Activated CD4-positive, alpha-beta T cell treated with anti-CD3 and anti-CD28 coated beads, Interleukin-2, amount 10 ng/mL, durations not matched to agents 24 days and 14 days (primary cell): ENCODE data around the gene ZCCHC24. TPM values are rescaled to one million over a fixed set of nuclear protein-coding genes. Genes with fewer than 3 reads are reported as not detected.
"Not testable (repeated sequence)": the region's sequence is repeated elsewhere in the genome, so short reads cannot be mapped to it uniquely, and the experiment has no call there.

Source experiments
- DNase-seq: peaks from one replicate; pipeline ENCODE4 v3.0.0; 2022
- H3K27ac Mint-ChIP-seq: one replicate; pipeline ENCODE4 v1.8.0; 2022; ENCODE audit warnings: mild to moderate bottlenecking, mixed read lengths
- H3K27me3 Mint-ChIP-seq: one replicate; pipeline ENCODE4 v1.8.0; 2022; ENCODE audit warnings: mixed read lengths
- H3K36me3 Mint-ChIP-seq: one replicate; pipeline ENCODE4 v1.8.0; 2022; ENCODE audit warnings: low read depth, mild to moderate bottlenecking, mixed read lengths
- H3K4me1 Mint-ChIP-seq: one replicate; pipeline ENCODE4 v1.8.0; 2021; ENCODE audit warnings: mixed read lengths
- H3K4me3 Mint-ChIP-seq: one replicate; pipeline ENCODE4 v1.8.0; 2022; ENCODE audit warnings: mild to moderate bottlenecking, moderate library complexity, mixed read lengths
- H3K9me3 Mint-ChIP-seq: one replicate; pipeline ENCODE4 v1.8.0; 2021; ENCODE audit warnings: mixed read lengths
- intact Hi-C: fragments of 100-400 bp; cut with micrococcal nuclease; formaldehyde crosslinking; loops from one replicate; pipeline ENCODE4 v1.15.1; 2023
- total RNA-seq: library from RNA; stranded (reverse); gene quantifications from 2 replicates; pipeline ENCODE4 v1.2.3, GENCODE V29; 2022

ZCCHC24 gene
- total RNA-seq, 1 donor from 2014 or later: 1.4 TPM

DNA sequence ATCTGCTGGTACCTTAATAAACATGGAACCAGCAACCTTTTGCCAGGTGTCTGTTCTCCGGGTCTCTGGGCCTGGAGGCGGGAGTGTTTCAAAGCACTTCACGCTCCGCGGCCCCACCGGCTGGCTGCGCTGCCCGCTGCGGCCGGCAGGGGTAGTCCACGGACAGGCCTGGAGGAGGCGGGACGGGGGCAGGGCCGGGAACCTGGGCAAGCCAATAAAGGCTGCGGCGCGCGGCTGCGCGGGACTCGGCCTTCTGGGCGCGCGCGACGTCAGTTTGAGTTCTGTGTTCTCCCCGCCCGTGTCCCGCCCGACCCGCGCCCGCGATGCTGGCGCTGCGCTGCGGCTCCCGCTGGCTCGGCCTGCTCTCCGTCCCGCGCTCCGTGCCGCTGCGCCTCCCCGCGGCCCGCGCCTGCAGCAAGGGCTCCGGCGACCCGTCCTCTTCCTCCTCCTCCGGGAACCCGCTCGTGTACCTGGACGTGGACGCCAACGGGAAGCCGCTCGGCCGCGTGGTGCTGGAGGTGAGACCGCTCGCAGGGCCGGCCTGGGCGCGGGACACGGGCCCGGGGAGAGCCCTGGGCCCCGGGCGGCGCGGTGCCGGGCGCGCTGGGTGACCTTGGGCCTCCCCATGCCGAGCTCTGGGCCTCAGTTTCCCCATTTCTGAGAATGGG, 98.1 kb downstream of the ZCCHC24 start, which contains the start of gene PPIF:
PPIF (plus strand) TSS at position 244 of the 668 bp plus-strand sequence; CDS start at position 324, 80 bp downstream.
- DNase-seq: peak; percentile 99
- no peaks in the 10 kb centered on the region for H3K9me3 Mint-ChIP-seq
- no peaks in the 10 kb centered on the region for H3K27me3 Mint-ChIP-seq
- peak within 1 kb of the TSS; percentile 94 for H3K27ac Mint-ChIP-seq
- peaks cover 38% of the 10 kb centered on the region for H3K36me3 Mint-ChIP-seq
- peak within 1 kb of the TSS; percentile 93 for H3K4me3 Mint-ChIP-seq
- H3K4me1 Mint-ChIP-seq: peaks cover 47% of the 10 kb centered on the region
- intact Hi-C loops: loop anchor here (1.0 to 10.0 kb wide), 7 partner anchors 16 to 1315 kb away; partner anchors contain the start of genes RPS24 and ZCCHC24

DNA sequence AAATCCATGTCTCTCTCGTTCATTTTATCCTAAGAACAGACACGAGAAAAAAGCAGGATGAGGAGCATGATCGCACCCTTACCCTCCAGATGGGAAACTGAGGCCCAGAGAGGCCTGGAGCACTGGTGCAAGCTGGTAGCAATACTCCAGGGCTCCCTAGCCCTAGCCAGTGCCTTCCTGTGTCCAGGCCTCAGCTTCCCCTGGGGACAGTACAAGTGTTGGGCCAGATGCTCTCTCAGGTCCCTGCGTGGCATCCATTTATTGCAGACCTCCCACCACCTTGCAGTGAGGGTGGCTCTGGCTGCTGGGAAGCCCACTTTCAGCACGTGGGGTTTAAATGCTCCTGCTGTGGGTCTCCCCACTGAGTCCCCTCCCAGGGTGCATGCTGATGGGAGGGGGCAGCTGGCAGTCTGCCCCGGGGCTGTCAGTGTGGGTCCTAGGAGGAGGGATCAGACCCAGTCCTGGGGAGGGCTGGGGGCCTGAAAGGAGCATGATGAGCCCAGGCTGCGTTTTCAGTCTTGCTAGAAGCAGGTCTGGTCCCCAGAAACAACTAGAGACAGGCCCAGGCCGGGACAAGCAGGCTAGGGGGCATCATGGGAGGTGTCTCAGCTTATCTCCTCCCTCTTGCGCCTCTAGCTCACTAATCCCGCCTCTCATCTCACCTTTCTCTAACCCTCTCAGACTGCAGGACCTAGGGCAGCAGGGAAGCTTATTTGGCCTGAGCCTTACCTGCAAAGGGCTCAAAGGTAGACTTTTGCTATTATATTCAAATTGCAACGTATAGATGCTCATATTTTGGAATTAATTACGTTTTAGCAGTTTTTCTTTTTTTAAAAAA, 98.8 kb downstream of the ZCCHC24 start:
- intact Hi-C loops: loop anchor here (1.0 to 10.0 kb wide), 7 partner anchors 15 to 1314 kb away; partner anchors contain the start of genes RPS24 and ZCCHC24
- peak overlapping the region; percentile 53 for H3K27ac Mint-ChIP-seq

DNA sequence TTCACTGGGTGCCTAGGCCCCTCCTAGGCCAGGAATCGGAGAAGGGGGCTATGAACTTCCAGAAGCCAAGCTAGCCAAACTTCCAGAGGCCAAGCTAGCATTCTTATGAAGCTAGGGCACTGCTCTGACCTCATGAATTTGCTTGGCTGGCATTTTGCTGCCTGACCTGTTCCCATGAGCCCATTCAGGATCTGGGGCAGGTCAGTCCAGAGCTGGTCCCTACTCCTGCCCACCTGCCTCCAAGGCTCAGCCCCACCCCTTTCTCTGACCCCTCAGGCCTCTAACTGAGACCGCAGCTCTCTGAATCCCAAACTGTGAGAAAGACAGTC, 99.4 kb downstream of the ZCCHC24 start:
- Mint-ChIP-seq H3K27ac (no peak overlapping the region), H3K27me3 (no peaks in the 10 kb centered on the region), H3K9me3 (no peaks in the 10 kb centered on the region), H3K4me1 (peaks cover 47% of the 10 kb centered on the region), H3K36me3 (peaks cover 27% of the 10 kb centered on the region), H3K4me3 (no peak overlapping the region)
- DNase-seq: no peak
- intact Hi-C loops: loop anchor here (2.0 to 10.0 kb wide), 5 partner anchors 53 to 1314 kb away; partner anchors contain the start of genes RPS24 and ZCCHC24

More for the DNA sequence above, 98.8 kb downstream of the ZCCHC24 start:
- peak; percentile 70 for DNase-seq
- H3K4me1 Mint-ChIP-seq: peaks cover 47% of the 10 kb centered on the region
- H3K4me3 Mint-ChIP-seq: peak overlapping the region; percentile 93
- H3K36me3 Mint-ChIP-seq: peaks cover 31% of the 10 kb centered on the region
- H3K9me3 Mint-ChIP-seq: no peaks in the 10 kb centered on the region
- H3K27me3 Mint-ChIP-seq: no peaks in the 10 kb centered on the region

DNA sequence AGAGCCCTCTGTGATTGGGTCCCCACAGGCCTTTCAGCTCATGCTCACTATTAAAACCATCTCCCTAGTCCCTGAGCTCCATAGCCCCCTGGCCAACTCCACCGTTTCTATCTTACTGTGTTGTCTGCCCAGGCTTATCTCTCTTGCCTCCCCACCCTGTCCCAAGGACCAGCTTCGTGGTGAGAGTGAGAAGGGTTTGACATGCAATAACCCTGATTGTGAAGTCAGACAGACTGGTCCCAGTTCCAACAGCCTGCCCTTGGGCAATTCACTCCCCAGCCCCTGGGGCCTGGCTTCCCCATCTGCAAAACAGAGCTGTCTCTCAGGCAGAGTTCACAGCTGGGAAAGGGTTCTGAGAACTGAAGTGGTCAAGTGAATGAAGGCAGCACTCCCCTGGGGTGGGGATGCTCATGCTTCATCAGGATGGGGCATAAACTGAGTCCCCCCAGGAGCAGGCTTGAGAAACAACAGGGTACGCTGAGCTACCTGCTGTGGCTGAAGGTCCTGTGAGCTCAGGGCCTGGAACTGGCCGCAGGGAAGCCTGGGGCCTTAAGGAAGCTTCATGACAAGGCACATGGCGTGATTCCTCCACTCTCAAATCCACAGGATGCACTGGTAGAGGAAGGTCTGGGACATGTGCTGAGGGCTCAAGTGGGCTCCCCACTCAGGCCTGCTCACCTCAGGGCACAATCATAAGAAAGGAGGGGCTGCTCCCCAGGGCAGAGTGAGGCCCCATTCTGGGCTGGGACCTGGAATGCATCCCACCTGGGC, 100.0 kb downstream of the ZCCHC24 start:
- intact Hi-C loops: loop anchor here (2.0 to 10.0 kb wide), 5 partner anchors 53 to 1313 kb away; partner anchors contain the start of genes RPS24 and ZCCHC24
- peaks cover 46% of the 10 kb centered on the region for H3K4me1 Mint-ChIP-seq
- H3K9me3 Mint-ChIP-seq: no peaks in the 10 kb centered on the region
- no peak overlapping the region for H3K4me3 Mint-ChIP-seq
- H3K27me3 Mint-ChIP-seq: no peaks in the 10 kb centered on the region
- peaks cover 24% of the 10 kb centered on the region for H3K36me3 Mint-ChIP-seq
- peak overlapping the region; percentile 34 for H3K27ac Mint-ChIP-seq
- no peak for DNase-seq

DNA sequence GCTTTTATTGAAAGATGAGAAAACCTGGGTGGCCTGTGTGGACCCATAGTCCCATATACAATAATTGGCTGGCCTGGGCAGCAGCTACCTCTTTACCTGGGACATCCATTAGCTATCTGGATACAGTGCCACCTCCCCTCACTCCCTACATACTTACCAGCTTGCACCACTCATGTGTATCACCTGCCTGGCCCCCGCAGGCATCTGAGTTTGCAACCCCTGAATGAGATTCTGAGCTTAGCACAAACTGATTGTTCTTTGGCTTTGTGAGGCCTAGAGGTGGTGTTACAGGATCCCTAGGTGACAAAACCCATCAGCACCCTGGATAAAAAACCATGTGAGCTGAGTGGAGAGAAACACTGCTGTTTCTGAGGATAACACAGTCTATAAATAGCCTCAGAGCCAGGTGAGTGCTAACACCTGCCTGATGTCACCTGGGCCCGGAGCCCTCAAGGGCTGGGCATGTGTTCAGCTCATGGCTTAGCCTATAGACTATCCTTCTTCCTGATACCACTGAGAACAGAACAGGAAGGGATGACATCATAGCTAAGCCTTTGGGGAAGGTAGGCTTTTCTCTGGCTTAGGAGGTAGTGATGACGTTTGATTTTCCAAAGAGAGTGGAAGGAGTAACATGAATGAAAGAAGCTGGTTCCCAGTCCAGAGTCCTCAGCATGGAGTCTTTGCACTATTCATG, 100.8 kb downstream of the ZCCHC24 start:
- Mint-ChIP-seq H3K4me3 (no peak overlapping the region), H3K27ac (no peak overlapping the region), H3K4me1 (peaks cover 38% of the 10 kb centered on the region), H3K27me3 (no peaks in the 10 kb centered on the region), H3K36me3 (peaks cover 16% of the 10 kb centered on the region), H3K9me3 (no peaks in the 10 kb centered on the region)
- DNase-seq: no peak
- intact Hi-C loops: loop anchor here (5.0 to 10.0 kb wide), 2 partner anchors 370 to 1312 kb away; partner anchors contain the start of gene RPS24

DNA sequence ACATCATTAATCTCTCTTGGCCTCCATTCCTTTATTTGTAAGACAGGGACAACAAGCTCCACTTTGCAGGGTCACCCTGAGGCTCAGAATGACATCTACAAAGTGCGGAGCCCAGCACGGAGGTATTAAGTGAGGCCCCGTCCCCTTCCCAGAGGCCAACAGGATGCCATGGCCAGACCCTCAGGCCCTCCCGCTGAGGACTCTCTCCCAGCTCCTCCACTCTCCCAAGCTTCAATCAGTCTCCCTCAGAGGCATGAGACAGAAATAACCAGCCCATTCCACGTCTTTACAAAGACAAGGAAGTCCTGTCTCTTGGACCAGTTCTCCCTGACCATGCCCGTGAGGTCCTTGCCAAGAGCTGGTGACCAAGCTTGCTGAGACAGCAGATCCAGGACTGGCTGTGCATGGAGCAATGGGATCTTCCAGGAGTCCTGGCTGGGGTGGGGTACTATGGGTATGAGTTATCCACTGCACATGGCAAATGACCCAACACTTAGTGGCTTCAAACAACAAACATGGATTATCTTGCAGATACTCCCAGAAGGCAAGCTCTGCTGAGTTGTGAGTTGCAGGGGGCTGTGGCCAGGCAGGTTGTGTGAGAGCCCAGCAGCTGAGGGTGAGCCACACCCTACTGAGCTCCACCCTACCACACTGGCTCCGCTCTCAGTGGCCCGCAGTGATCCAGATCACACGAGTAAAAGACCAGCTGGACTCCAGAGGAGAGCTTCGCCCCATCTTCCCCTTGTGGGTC, 102.4 kb downstream of the ZCCHC24 start:
- Mint-ChIP-seq H3K4me3 (no peak overlapping the region), H3K27ac (no peak overlapping the region), H3K9me3 (peaks cover 5% of the 10 kb centered on the region), H3K36me3 (no peaks in the 10 kb centered on the region), H3K27me3 (no peaks in the 10 kb centered on the region), H3K4me1 (peaks cover 28% of the 10 kb centered on the region)
- no peak for DNase-seq
- intact Hi-C loops: loop anchor here (10.0 kb wide), 1 partner anchor 368 kb away; no protein-coding TSS in a partner anchor

DNA sequence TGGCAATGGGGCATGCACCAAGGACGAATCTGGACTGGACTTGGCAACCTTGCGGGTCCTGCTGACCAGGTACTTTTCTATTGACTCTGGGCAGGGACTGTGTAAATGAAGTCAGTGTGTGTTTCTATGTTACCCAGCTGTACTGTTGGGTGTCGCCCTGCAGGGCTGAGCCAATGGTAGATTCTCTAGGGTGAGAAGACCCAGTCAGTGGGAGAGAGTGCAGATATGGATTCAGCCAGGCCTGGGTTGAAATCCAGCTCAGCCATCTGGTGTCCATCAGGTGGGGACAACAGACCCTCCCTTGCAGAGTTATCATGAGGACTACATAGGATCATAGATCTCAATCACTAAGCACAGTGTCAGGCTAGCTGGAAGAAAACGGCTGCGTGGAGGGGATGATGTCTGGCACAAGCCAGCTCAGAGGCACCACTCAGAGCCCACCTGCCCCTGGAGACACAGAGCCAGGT, 103.1 kb downstream of the ZCCHC24 start:
- Mint-ChIP-seq H3K4me3 (no peak overlapping the region), H3K27ac (no peak overlapping the region), H3K9me3 (peaks cover 5% of the 10 kb centered on the region), H3K36me3 (no peaks in the 10 kb centered on the region), H3K27me3 (no peaks in the 10 kb centered on the region), H3K4me1 (peaks cover 28% of the 10 kb centered on the region)
- intact Hi-C loops: loop anchor here (10.0 kb wide), 1 partner anchor 368 kb away; no protein-coding TSS in a partner anchor
- no peak for DNase-seq

DNA sequence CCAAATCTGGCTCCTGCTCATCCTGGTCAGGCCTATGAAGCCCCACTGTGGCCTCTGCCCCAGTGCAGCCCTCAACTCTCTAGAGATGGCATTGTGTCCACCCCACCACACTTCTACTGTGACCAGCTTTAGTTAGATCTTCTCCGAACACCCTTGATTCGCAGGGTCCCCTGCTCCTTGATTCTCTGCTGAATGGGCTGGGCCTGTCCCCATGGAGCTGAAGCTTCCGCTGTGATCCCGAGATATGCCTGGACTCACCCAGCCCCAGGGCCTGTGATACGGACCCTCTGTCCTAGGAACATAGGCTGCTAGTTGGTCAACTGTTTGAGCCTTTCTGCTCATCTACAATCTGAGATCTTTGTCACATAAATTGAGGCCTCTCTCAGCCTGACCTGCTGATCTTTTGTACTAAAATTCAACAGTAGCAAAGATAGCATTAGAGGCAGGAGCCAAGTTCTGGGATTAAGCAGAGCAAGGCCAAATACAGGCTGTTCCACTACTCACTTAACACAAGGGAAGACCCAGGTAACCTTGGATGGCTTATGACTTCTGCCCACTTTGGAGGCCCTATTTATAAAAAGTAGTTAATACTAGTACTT, 104.7 kb downstream of the ZCCHC24 start:
- H3K27ac Mint-ChIP-seq: no peak overlapping the region
- DNase-seq: no peak
- peaks cover 9% of the 10 kb centered on the region for H3K9me3 Mint-ChIP-seq
- H3K27me3 Mint-ChIP-seq: no peaks in the 10 kb centered on the region
- peaks cover 27% of the 10 kb centered on the region for H3K4me1 Mint-ChIP-seq
- intact Hi-C loops: loop anchor here (10.0 kb wide), 1 partner anchor 366 kb away; no protein-coding TSS in a partner anchor
- peaks cover 2% of the 10 kb centered on the region for H3K36me3 Mint-ChIP-seq
- no peak overlapping the region for H3K4me3 Mint-ChIP-seq

DNA sequence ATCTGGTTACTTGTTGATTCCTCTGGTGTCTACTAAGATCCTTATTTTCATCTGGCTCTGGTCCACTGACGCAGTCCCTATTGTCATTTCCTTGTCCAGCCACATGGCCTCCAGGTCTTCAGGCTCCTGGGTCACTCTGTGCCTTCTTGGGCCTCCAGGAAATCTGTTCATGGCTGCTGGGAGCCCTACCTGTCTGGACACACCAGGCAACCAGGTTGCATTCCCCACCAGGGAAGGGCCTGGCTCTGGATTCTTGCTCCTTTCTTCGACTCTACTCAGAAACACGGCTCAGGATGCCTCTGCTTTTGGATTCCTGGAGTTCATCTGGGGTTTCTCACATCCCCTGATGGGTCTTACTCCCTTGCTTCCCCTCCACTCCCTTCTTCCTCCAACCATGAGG, 106.2 kb downstream of the ZCCHC24 start:
- Mint-ChIP-seq H3K4me3 (no peak overlapping the region), H3K9me3 (peaks cover 9% of the 10 kb centered on the region), H3K27ac (peak overlapping the region; percentile 21), H3K36me3 (peaks cover 2% of the 10 kb centered on the region), H3K4me1 (peaks cover 32% of the 10 kb centered on the region), H3K27me3 (no peaks in the 10 kb centered on the region)
- DNase-seq: no peak
- intact Hi-C loops: loop anchor here (10.0 kb wide), 1 partner anchor 274 kb away; the partner anchor contains the start of gene ZMIZ1

DNA sequence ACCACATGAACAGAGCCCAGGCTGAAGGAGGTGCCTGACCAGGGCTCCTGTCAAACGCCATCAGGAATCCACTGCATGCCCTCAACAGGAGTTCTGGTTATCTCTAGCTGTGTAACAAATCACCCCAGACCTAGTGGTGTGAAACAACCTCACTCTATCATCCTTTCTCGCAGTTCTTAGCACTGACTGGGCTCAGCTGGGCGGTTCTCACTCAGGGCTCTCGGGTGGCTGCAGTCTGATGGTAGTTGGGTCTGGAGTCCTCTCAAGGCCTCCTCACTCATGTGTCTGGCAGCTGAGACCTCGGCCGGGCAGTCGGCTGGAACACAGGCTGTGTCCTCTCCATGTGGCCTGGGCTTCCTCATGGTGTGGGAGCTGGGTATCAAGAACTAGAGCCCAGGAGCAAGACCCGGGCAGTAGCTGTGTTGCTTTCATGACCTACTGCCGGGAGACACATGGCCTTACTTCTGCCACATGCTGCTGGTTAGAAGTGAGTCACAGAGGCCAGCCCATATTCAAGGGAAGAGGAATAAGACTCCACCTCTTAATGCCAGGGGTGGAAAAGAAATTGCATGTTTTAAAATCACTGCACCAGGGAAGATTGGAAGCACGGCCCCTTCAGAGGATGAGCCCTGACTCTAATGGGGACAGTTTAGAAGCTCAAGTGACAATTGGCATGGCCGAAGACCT, 107.5 kb downstream of the ZCCHC24 start:
- H3K36me3 Mint-ChIP-seq, H3K4me3 Mint-ChIP-seq, H3K27ac Mint-ChIP-seq, DNase-seq, H3K27me3 Mint-ChIP-seq: not testable (repeated sequence)
- intact Hi-C loops: loop anchor here (10.0 kb wide), 1 partner anchor 273 kb away; the partner anchor contains the start of gene ZMIZ1
- Mint-ChIP-seq H3K9me3 (peaks cover 15% of the 10 kb centered on the region), H3K4me1 (peaks cover 32% of the 10 kb centered on the region)

DNA sequence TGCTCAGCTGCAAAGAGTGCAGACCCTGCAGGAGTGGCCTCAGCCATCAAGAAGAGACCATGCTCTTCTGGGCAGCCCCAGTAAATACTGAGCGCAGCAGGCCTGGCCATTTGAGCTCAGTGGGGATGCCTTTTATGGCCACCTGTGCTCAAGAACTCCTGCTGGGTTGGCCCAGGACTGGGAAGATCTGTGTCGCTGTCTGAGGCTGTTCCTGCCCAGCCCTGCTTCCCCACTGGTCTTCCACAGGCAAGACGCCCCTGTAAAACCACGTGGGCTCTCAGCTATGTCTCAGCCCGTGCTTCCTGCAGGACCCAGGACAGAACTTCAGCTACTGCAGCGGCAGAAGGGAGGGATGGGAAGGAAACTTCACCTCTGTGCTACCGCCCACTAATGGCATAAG, 108.7 kb downstream of the ZCCHC24 start:
- Mint-ChIP-seq H3K36me3 (peaks cover 7% of the 10 kb centered on the region), H3K4me1 (peaks cover 33% of the 10 kb centered on the region), H3K27me3 (no peaks in the 10 kb centered on the region), H3K9me3 (peaks cover 18% of the 10 kb centered on the region), H3K4me3 (no peak overlapping the region), H3K27ac (no peak overlapping the region)
- intact Hi-C loops: loop anchor here (10.0 kb wide), 1 partner anchor 272 kb away; the partner anchor contains the start of gene ZMIZ1
- no peak for DNase-seq
